H1 (cell line): ENCODE results near the gene ACTL7A. TPM values are rescaled to one million over a fixed set of nuclear protein-coding genes. Genes with fewer than 3 reads are reported as not detected.

Source experiments
- CTCF ChIA-PET: fragments of 300-600 bp; sonication (Branson Sonifier 250); formaldehyde crosslinking; loops from one replicate; lab custom pipeline; 2021; ENCODE audit not compliant: partially characterized antibody; lab: Charles Lee
- POLR2A ChIA-PET: fragments of 300-600 bp; sonication (Branson Sonifier 250); formaldehyde crosslinking; loops from one replicate; lab custom pipeline; 2021; ENCODE audit warnings: inconsistent platforms; ENCODE audit not compliant: partially characterized antibody; lab: Charles Lee
- DNase-seq, 2 experiments: peaks; one replicate each; pipeline versions ENCODE4 v3.0.0 to v3.0.0-alpha.2; 2010 to 2022; ENCODE audit warnings: low spot score in 2 of 2, low read depth in 1 of 2, mixed read lengths in 1 of 2
- FAIRE-seq: peaks from 2 replicates; lab custom pipeline; 2011; peaks lifted over from hg19 to GRCh38; lab: Jason Lieb, UNC
- H2AFZ ChIP-seq: 2 replicates; pipeline ENCODE4 v1.8.1; 2012; ENCODE audit warnings: low read length, inconsistent platforms
- H2AK5ac ChIP-seq: 2 replicates; pipeline ENCODE4 v1.6.1; 2013; ENCODE audit warnings: low read depth, low read length
- H2BK120ac ChIP-seq: replicated peaks from 2 replicates; pipeline ENCODE3; 2013; ENCODE audit warnings: low read depth, low read length, inconsistent platforms
- H2BK12ac ChIP-seq: 2 replicates; pipeline ENCODE4 v1.6.1; 2013; ENCODE audit warnings: low read depth, low read length
- H2BK15ac ChIP-seq: 2 replicates; pipeline ENCODE4 v1.6.1; 2013; ENCODE audit warnings: low read length
- H2BK20ac ChIP-seq: 2 replicates; pipeline ENCODE4 v1.6.1; 2013; ENCODE audit warnings: low read length
- H2BK5ac ChIP-seq: 2 replicates; pipeline ENCODE4 v1.6.1; 2013; ENCODE audit warnings: low read depth, low read length
- H3K14ac ChIP-seq: 2 replicates; pipeline ENCODE4 v1.6.1; 2013; ENCODE audit warnings: inconsistent platforms; ENCODE audit not compliant: insufficient read length
- H3K18ac ChIP-seq: 2 replicates; pipeline ENCODE4 v1.6.1; 2013; ENCODE audit warnings: low read length; ENCODE audit errors: extremely low read depth
- H3K23ac ChIP-seq: 2 replicates; pipeline ENCODE4 v1.6.1; 2013; ENCODE audit warnings: inconsistent platforms; ENCODE audit not compliant: insufficient read length
- H3K23me2 ChIP-seq: 2 replicates; pipeline ENCODE4 v1.6.1; 2013; ENCODE audit warnings: low read depth, low read length
- H3K27ac ChIP-seq: 2 replicates; pipeline ENCODE4 v1.6.1; 2011; ENCODE audit warnings: low read depth, low read length, inconsistent platforms
- H3K27me3 ChIP-seq, 4 experiments: replicated peaks in 1 of 4; 1 replicate in 1 of 4; 2 replicates in 3 of 4; pipeline versions ENCODE4 v1.6.1 to v1.8.1; 2011 to 2013; ENCODE audit warnings: low read length in 3 of 4, mild to moderate bottlenecking in 3 of 4, inconsistent platforms in 2 of 4, mixed read lengths in 2 of 4, moderate library complexity in 1 of 4; ENCODE audit not compliant: control insufficient read depth in 3 of 4, insufficient read depth in 3 of 4; ENCODE audit errors: extremely low read depth in 1 of 4
- H3K36me3 ChIP-seq, 4 experiments: 2 replicates each; pipeline versions ENCODE4 v1.6.1 to v1.8.1; 2011 to 2013; ENCODE audit warnings: mild to moderate bottlenecking in 4 of 4, low read length in 3 of 4, moderate library complexity in 2 of 4, control low read depth in 1 of 4, inconsistent platforms in 1 of 4; ENCODE audit not compliant: insufficient read depth in 4 of 4, control insufficient read depth in 2 of 4
- H3K4ac ChIP-seq: replicated peaks from 2 replicates; pipeline ENCODE3; 2013; ENCODE audit warnings: low read length, low read depth, mixed read lengths, inconsistent platforms; ENCODE audit not compliant: insufficient read length
- H3K4me1 ChIP-seq, 4 experiments: replicated peaks in 1 of 4; 1 replicate in 1 of 4; 2 replicates in 3 of 4; pipeline versions ENCODE4 v1.6.1 to v1.8.1; 2011 to 2013; ENCODE audit warnings: low read length in 3 of 4, inconsistent platforms in 2 of 4, mixed read lengths in 1 of 4; ENCODE audit not compliant: insufficient read depth in 4 of 4, control insufficient read depth in 3 of 4
- H3K4me2 ChIP-seq, 2 experiments: 2 replicates each; pipeline versions ENCODE4 v1.6.1 to v1.8.1; 2011 to 2013; ENCODE audit warnings: low read depth in 2 of 2, low read length in 2 of 2, control low read depth in 1 of 2, inconsistent platforms in 1 of 2, mild to moderate bottlenecking in 1 of 2; ENCODE audit not compliant: insufficient read depth in 1 of 2
- H3K4me3 ChIP-seq, 4 experiments: fragments of 200-600, 300-600 bp in 1 of 4; sonication (generic), shearing (Covaris generic), sonication (Bioruptor Twin) in 1 of 4; 2 replicates each; pipeline versions ENCODE4 v1.5.1 to v1.8.1; 2011 to 2016; ENCODE audit warnings: low read length in 4 of 4, low read depth in 3 of 4, control low read depth in 2 of 4, inconsistent platforms in 2 of 4, mild to moderate bottlenecking in 2 of 4, mixed read lengths in 1 of 4, moderate library complexity in 1 of 4; ENCODE audit not compliant: insufficient read depth in 2 of 4; ENCODE audit errors: extremely low read depth in 1 of 4
- H3K56ac ChIP-seq: replicated peaks from 2 replicates; pipeline ENCODE3; 2013; ENCODE audit warnings: low read depth, mild to moderate bottlenecking, mixed read lengths, low read length, inconsistent platforms; ENCODE audit not compliant: insufficient read length
- H3K79me1 ChIP-seq: 2 replicates; pipeline ENCODE4 v1.6.1; 2013; ENCODE audit warnings: low read depth, low read length, control low read depth
- H3K79me2 ChIP-seq, 2 experiments: 2 replicates each; pipeline versions ENCODE4 v1.6.1 to v1.8.1; 2012 to 2013; ENCODE audit warnings: low read length in 2 of 2, mild to moderate bottlenecking in 2 of 2, inconsistent platforms in 1 of 2; ENCODE audit not compliant: insufficient read depth in 2 of 2, control insufficient read depth in 1 of 2
- H3K9ac ChIP-seq, 4 experiments: replicated peaks in 1 of 4; 1 replicate in 1 of 4; 2 replicates in 3 of 4; pipeline versions ENCODE4 v1.6.1 to v1.8.1; 2011 to 2013; ENCODE audit warnings: low read depth in 3 of 4, low read length in 3 of 4, control low read depth in 2 of 4, mild to moderate bottlenecking in 2 of 4, moderate library complexity in 2 of 4, inconsistent platforms in 1 of 4; ENCODE audit errors: extremely low read depth in 1 of 4
- H3K9me3 ChIP-seq, 2 experiments: 2 replicates each; pipeline versions ENCODE4 v1.6.1 to v1.8.1; 2012 to 2013; ENCODE audit warnings: mild to moderate bottlenecking in 2 of 2, moderate library complexity in 2 of 2, control low read depth in 1 of 2, inconsistent platforms in 1 of 2, low read depth in 1 of 2, low read length in 1 of 2, mixed read lengths in 1 of 2; ENCODE audit not compliant: insufficient read depth in 2 of 2
- H4K20me1 ChIP-seq, 2 experiments: replicated peaks in 1 of 2; 2 replicates each; pipeline versions ENCODE3 to v1.8.1; 2011 to 2013; ENCODE audit warnings: inconsistent platforms in 2 of 2, low read length in 2 of 2, mild to moderate bottlenecking in 1 of 2; ENCODE audit not compliant: insufficient read depth in 2 of 2, control insufficient read depth in 1 of 2
- H4K5ac ChIP-seq: 2 replicates; pipeline ENCODE4 v1.6.1; 2013; ENCODE audit warnings: low read length, low read depth, mixed read lengths, inconsistent platforms; ENCODE audit not compliant: insufficient read length
- H4K8ac ChIP-seq: 2 replicates; pipeline ENCODE4 v1.8.0; 2013; ENCODE audit warnings: mild to moderate bottlenecking, moderate library complexity, low read length, inconsistent platforms; ENCODE audit not compliant: insufficient read depth; ENCODE audit errors: extremely low read depth
- H4K91ac ChIP-seq: replicated peaks from 2 replicates; pipeline ENCODE3; 2013; ENCODE audit warnings: low read length, mixed read lengths, inconsistent platforms; ENCODE audit not compliant: insufficient read length
- MAX ChIP-seq: IDR thresholded peaks from 2 replicates; pipeline ENCODE4 v1.6.1; 2012; ENCODE audit warnings: inconsistent platforms
- SP1 ChIP-seq: IDR thresholded peaks from 2 replicates; pipeline ENCODE4 v1.6.1; 2011; ENCODE audit warnings: low read depth, low read length
- TCF12 ChIP-seq: IDR thresholded peaks from 2 replicates; pipeline ENCODE4 v1.6.1; 2011; ENCODE audit warnings: low read depth, mild to moderate bottlenecking, low read length
- WGBS, 2 experiments: shearing (Covaris generic) in 1 of 2; methylation state at CpG; one replicate each; pipeline versions ENCODE4 v1.1.6 to v1.1.7; 2013 to 2015; ENCODE audit warnings: low lambda C conversion rate in 2 of 2, mixed read lengths in 2 of 2, inconsistent platforms in 1 of 2, low coverage in 1 of 2, missing lambda C conversion rate in 1 of 2; ENCODE audit not compliant: insufficient replicate concordance in 2 of 2, insufficient coverage in 1 of 2, insufficient read length in 1 of 2; ENCODE audit errors: extremely low coverage in 1 of 2, missing lambda C conversion rate in 1 of 2; 5-methylcytosine and 5-hydroxymethylcytosine counted together
- polyA plus RNA-seq, 7 experiments: library from polyadenylated mRNA; depleted of rRNA in 3 of 7; stranded (reverse) in 5 of 7; unstranded in 2 of 7; fragments of >200 nt in 5 of 7; fragments of 200-250 nt in 2 of 7; gene quantifications; 1 replicate in 5 of 7; 2 replicates in 1 of 7; 4 replicates in 1 of 7; pipeline versions ENCODE4 v1.2.1 to v1.2.3, GENCODE V29; 2011 to 2013; ENCODE audit warnings: missing spikeins in 2 of 7, mixed read lengths in 2 of 7
- total RNA-seq: library from RNA; stranded (reverse); fragmentation: NEBNext Ultra II Directional; extraction: Animal tissue kit (Norgen Biotek cat#: 25700); gene quantifications from 2 replicates; pipeline ENCODE4 v1.2.1, GENCODE V29; 2021

The ACTL7A gene
- total and polyA plus RNA-seq, 2 of the 8 experiments (the other 6 are each of a cell fraction or from before 2014, with no cell fraction given) = not detected

DNA sequence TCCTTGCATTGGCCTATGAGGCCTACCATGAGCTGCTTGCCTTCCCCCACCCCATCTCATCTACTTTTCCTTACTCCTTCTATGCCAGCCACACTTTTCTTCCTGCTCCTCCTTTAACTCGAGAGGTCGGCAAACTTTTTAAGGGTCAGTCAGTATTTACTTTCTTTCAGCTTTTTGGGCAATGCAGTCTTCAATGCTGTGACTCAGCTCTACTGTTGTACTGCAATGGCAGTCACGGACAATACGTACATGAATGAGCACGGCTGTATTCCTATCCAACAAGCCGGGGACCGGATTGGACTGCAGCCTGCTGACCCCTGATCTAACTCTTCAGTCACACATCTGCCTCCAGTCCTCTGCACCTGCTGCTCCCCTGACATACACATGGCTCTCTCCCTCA is 602 bp upstream of the ACTL7A start:
- H3K9me3 ChIP-seq = 0 out of 4 replicates have a peak, but pooled peaks cover 0 to 3% of the 10 kb centered on the region in 2 experiments
- FAIRE-seq = no peak
- TF ChIP-seq TCF12 (no peak), MAX (no peak), SP1 (no peak)

More for the DNA sequence above, 602 bp upstream of the ACTL7A start:
- Histone ChIP-seq H3K27me3 (no peaks in the 10 kb centered on the region), H3K79me1 (no peaks in the 10 kb centered on the region), H3K4ac (no peak overlapping the region), H3K23me2 (no peaks in the 10 kb centered on the region), H3K23ac (no peak overlapping the region), H4K8ac (no peak overlapping the region), H4K5ac (no peak overlapping the region), H3K18ac (no peak overlapping the region), H4K20me1 (no peaks in the 10 kb centered on the region), H3K9ac (no peak overlapping the region), H3K4me2 (no peak overlapping the region), H2BK5ac (no peak overlapping the region), H3K27ac (no peak overlapping the region), H2BK12ac (no peak overlapping the region), H3K79me2 (no peaks in the 10 kb centered on the region), H2AFZ (no peak overlapping the region), H2BK120ac (no peak overlapping the region), H2BK15ac (no peak overlapping the region), H3K56ac (no peak overlapping the region), H3K4me1 (no peaks in the 10 kb centered on the region), H4K91ac (no peak overlapping the region), H2AK5ac (no peak overlapping the region), H3K14ac (no peak overlapping the region), H2BK20ac (no peak overlapping the region), H3K4me3 (no peak overlapping the region), H3K36me3 (no peaks in the 10 kb centered on the region)
- WGBS, 2 experiments = 64% methylated on average over 7 of the region's 7 CpGs; no CpG with 5 or more reads in 1 of the 2 experiments
- ChIA-PET CTCF (no interaction called here), POLR2A (no interaction called here)
- DNase-seq = no peak
